CD1c-positive myeloid dendritic cell (primary cell): ENCODE results near the gene NTM.
"Not testable (repeated sequence)": the region's sequence is repeated elsewhere in the genome, so short reads cannot be mapped to it uniquely, and the experiment has no call there.

ENCODE experiments used
- DNase-seq: peaks from one replicate; pipeline ENCODE4 v3.0.0-alpha.2; 2016; ENCODE audit errors: extremely low spot score

The NTM gene

DNA sequence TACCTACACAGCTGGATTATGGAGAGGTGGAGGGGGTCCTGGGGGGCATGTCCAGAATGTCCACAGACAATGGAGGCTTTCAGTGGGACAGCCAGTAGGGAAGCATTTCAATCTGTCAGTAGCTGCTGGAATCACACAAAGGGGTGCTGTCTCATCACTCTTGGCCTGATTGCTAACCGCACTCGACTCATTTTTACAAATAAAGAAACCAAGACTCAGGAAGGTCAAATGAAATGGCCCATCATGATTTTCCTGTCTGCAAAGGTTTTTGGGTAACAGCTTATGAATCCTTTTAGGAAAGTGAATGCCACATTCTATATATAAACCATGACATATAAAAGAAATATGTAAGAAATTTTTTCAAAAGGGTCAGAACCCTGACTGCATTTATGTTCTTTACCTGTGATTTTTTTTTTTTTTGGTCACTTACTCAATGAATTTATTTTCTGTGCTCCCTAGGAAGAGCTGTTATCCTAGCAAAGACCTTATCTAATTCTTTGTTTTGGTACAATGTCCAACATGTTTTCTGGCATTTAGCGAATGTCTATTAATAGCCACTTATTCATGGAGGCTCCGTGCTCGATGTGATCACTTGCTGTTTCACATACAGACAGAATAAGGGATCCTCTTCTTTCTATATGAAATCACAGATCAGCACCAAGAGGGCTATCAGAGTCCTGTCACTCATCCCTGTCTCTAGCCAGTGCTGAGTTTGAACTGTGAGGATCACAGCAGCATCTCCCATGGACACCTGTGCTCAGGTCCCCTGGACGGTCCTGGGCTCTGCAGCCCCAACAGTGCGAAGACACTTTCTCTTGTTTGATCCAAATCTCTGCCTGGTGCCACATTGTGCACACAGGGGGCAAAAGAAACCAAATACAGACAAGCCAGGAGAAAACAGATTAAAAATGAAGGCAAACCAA is 979.7 kb downstream of the NTM start:
- no peak for DNase-seq

DNA sequence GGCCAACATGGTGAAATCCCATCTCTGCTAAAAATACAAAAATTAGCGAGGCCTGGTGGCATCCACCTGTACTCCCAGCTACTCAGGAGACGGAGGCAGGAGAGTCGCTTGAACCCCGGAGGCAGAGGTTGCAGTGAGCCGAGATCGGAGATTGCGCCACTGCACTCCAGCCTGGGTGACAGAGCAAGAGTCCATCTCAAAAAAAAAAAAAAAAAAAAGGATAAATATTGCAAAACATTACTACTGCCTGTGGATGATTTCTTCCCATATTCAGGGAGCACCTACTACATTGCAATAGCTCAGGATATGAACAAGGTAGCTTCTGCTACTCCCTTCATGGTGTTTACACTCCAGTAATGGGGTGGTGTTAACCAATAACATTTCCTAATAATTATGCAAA is 980.6 kb downstream of the NTM start:
- DNase-seq = no peak

GRCh38 chr11:132352497-132352896 is 982.1 kb downstream of the NTM start:
- no peak for DNase-seq

DNA sequence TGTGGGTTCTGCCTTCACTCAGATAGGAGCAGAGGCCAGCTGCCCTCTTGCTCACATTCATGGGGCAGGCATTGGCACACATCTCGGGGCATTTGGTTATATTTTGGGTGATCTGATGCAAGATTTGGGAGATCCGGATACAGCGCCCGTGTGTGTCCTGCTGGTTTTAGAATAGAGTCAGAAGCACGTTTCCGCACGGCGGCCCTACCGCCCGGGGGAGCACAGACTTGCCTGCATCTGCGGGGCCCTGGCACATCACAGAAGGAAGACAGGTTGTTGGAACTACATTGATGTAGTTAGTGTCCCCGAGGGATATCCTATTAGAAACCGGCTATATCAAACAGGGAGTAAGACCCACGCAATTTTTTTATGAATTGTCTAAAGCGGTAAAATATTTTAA is 982.8 kb downstream of the NTM start:
- no peak for DNase-seq

DNA sequence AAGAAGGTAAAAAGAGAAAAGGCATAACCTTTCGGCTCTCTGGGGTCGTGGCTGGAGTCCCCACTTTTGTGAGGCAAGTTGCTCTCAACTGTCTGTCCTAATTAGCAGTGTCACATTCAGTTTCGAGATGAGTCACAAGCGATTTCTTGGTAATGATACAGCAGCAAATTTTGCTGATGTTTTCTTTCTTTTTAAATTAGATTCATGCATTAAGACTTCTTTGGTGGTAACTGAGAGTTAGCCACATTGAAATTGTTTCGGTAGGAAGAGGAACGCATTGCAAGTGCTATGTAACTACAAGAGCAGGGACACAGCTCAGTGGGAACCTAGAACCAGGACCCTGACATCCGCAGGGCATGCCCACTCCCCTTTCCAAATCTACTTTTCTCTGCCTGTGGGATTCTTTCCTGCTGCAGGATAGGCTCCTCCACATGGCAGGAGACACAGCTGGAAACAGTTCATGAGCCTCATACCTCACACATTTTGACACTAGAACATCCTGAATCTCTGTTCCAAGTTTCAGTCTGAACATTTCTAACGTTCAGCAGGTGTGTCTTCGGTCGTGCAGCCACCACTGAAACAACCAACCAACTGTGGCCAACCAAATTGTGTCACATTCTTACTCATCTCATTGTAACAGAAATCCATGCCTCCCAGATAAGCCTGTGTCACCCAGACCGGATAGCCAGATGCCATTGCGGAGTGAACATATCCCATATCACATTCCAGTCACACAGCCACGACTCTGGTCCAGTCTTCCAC is 987.6 kb downstream of the NTM start:
- no peak for DNase-seq

- no peak for DNase-seq
Observed at GRCh38 chr11:132358573-132358953, 988.1 kb downstream of the NTM start.

DNA sequence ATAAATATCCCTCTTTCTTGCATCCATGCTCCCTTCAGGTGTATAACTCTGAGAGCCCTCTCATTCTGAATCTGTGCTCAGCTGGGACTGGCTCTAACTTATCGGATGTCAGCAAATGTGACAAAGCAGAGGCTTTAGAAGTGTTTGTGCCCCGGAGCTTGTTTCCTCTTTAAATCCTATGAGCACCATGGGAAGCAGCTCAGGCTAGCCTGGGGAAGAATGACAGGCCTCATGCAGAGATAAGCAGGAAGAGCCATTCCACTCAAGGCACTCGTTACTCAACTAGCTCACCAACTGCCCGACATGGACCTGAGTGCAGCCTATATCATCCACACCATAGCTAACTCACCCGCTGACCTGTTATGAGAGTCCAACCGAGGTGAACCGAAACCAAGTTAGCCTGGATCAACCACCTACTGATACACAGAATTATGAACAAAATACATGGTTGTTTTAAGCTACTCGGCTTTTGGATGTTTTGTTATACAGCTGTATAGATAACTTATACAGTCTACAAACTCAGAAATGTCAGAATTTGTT is 990.7 kb downstream of the NTM start:
- no peak for DNase-seq

GRCh38 chr11:132365650-132366049 is 995.2 kb downstream of the NTM start:
- DNase-seq = no peak

- no peak for DNase-seq
Observed at GRCh38 chr11:132367293-132367692, 996.9 kb downstream of the NTM start.

DNA sequence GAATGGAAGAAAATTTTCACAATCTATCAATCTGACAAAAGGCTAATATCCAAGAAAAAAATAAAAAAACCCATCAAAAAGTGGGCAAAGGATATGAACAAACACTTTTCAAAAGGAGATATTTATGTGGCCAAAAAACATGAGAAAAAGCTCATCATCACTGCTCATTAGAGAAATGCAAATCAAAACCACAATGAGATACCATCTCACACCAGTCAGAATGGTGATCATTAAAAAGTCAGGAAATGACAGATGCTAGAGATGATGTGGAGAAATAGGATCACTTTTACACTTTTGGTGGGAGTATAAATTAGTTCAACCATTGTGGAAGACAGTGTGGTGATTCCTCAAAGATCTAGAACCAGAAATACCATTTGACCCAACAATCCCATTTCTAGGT is 999.7 kb downstream of the NTM start:
- not testable (repeated sequence) for DNase-seq

DNA sequence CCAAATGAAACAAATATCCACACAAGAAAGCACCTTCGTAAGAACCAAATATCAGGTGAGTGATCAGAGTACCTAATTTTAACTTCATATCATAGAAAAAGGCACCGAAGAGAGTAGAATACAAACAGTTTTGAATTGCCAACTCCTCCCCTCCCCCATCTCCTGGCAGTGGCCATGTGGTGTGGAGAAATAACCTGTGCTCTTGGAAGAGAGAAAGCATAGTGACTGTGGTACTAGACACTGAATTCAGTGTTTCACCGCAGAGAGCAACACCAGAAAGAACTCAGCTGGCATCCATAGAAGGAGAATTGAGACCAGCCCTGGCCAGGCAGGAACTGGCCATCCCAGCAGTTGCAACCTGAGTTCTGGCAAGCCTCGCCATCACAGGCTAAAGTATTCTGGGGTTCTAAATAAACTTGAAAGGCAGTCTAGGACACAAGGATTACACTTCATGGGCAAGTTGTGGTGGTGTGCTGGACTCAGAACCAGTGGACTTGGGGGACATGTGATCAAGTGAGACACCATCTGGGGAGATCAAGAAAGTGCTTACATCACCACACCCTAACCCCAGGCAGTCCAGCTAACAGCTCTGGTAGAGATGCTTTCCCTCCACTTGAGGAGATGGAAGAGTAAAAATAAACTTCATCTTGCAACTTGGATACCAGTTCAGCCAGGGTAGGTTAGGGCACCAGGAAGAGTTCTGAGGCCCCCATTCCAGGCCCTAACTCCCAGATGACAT is 1003.2 kb downstream of the NTM start:
- no peak for DNase-seq

DNA sequence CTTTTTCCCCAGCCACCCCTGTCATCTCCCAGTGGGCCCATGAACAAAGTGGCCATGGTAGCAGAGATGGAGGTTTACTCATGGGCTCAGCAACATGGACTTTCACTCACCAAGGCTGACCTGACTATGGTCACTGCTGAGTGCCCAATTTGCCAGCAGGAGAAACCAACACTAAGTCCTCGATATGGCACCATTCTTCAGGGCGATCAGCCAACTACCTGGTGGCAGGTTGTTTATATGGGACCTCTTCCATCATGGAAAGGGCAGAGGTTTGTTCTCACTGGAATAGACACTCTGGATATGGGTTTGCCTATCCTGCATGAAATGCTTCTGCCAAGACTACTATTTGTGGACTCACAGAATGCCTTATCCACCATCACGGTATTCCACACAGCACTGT is 1009.1 kb downstream of the NTM start:
- no peak for DNase-seq
